ENCODE results near the gene NUP214.

Gene NUP214

GRCh38 chr9:131096269-131097125 is 28.9 kb upstream of the NUP214 start, which contains the start of gene AIF1L (continued):
- TF ChIP-seq ZNF391 (tag by site-specific recombination; IDR thresholded peaks at IDR 0.05; ENCODE audit: borderline replicate concordance, low read depth): no peak
- peak; percentile 92 for TF ChIP-seq SP2 (tag by site-specific recombination; IDR thresholded peaks at IDR 0.05)
- no peak for TF ChIP-seq ZNF555 (tag by site-specific recombination; conservative IDR thresholded peaks at IDR 0.05)
- no peak for TF ChIP-seq ZNF529 (tag by site-specific recombination; IDR thresholded peaks at IDR 0.05; ENCODE audit: insufficient replicate concordance)
- no peak for TF ChIP-seq ZSCAN18 (tag by site-specific recombination; IDR thresholded peaks at IDR 0.05)
- no peak for TF ChIP-seq AEBP2 (tag by site-specific recombination; IDR thresholded peaks at IDR 0.05; ENCODE audit: borderline replicate concordance)
- TF ChIP-seq ZBTB1 (tag by site-specific recombination; IDR thresholded peaks at IDR 0.05): no peak
- TF ChIP-seq ZNF510 (tag by site-specific recombination; IDR thresholded peaks at IDR 0.05; ENCODE audit: insufficient replicate concordance): no peak
- TF ChIP-seq SETDB1 (IDR thresholded peaks at IDR 0.05; ENCODE audit: insufficient read length, low read length): no peak

- no peaks in the 10 kb centered on the region for H3K36me3 ChIP-seq (ENCODE audit: control insufficient read depth in 2 of 2, insufficient read depth in 1 of 2, low read length in 2 of 2)
- H3K27ac ChIP-seq (ENCODE audit: extremely low read depth, low read depth, low read length): no peak overlapping the region; the same call in 1 of the 2 replicates
- POLR2A ChIA-PET: interaction anchor here (1.6 to 5.4 kb wide), 2 partner anchors 15 to 27 kb away, joined by 4 to 61 read pairs; partner anchors contain the start of gene NUP214
- H3K4me3 ChIP-seq (ENCODE audit: low read depth, low read length): peak overlapping the region; percentile 53
- H3K4me1 ChIP-seq (ENCODE audit: control insufficient read depth, insufficient read depth, low read length): no peaks in the 10 kb centered on the region
- CTCF ChIA-PET: interaction anchor here (0.5 to 3.3 kb wide), 7 partner anchors 12 to 1061 kb away, joined by 3 to 12 read pairs (median 4); partner anchors contain the start of gene NUP214
- no peaks in the 10 kb centered on the region for H3K9me3 ChIP-seq (ENCODE audit: control insufficient read depth, insufficient read depth, low read depth, low read length)
- TF ChIP-seq ZNF600 (tag by site-specific recombination; IDR thresholded peaks at IDR 0.05) (peak; percentile 60; the same call in 1 of the 2 replicates), GFI1B (tag by site-specific recombination; IDR thresholded peaks at IDR 0.05) (no peak), ZNF692 (tag by site-specific recombination; IDR thresholded peaks at IDR 0.05) (peak; percentile 23; the same call in 1 of the 2 replicates), ZNF311 (tag by site-specific recombination; IDR thresholded peaks at IDR 0.05; ENCODE audit: borderline replicate concordance) (no peak), ZNF747 (tag by site-specific recombination; IDR thresholded peaks at IDR 0.05) (no peak), ZNF423 (tag by site-specific recombination; IDR thresholded peaks at IDR 0.05) (no peak), ZNF324 (tag by site-specific recombination; IDR thresholded peaks at IDR 0.05) (no peak), ZNF501 (tag by site-specific recombination; IDR thresholded peaks at IDR 0.05) (peak; percentile 53; the same call in 1 of the 2 replicates), ZNF830 (tag by site-specific recombination; IDR thresholded peaks at IDR 0.05; ENCODE audit: low read depth) (no peak), ZNF701 (tag by site-specific recombination; IDR thresholded peaks at IDR 0.05) (no peak), ZNF704 (tag by site-specific recombination; IDR thresholded peaks at IDR 0.05) (no peak), ZBTB8A (tag by site-specific recombination; IDR thresholded peaks at IDR 0.05) (no peak), OSR2 (tag by site-specific recombination; IDR thresholded peaks at IDR 0.05) (no peak), PATZ1 (tag by site-specific recombination; IDR thresholded peaks at IDR 0.05) (peak; percentile 46; the same call in 1 of the 2 replicates), ZNF561 (tag by site-specific recombination; IDR thresholded peaks at IDR 0.05; ENCODE audit: borderline replicate concordance) (no peak), KLF1 (tag by site-specific recombination; IDR thresholded peaks at IDR 0.05) (0 out of 2 replicates have a peak, but pooled peaks have one; percentile 5), ZNF146 (tag by site-specific recombination; IDR thresholded peaks at IDR 0.05) (no peak)
These were observed 28.0 kb upstream of the NUP214 start for GRCh38 chr9:131097126-131097947.
